Activated B cell treated with CpG ODN at 0.5 μM for 24 hours (primary cell): ENCODE data around the gene PDE4C. TPM values are rescaled to one million over a fixed set of nuclear protein-coding genes. Genes with fewer than 3 reads are reported as not detected.

Source experiments
- ATAC-seq: fragments of 200-7000 bp; cut with Tn5 transposase; one replicate; pipeline ENCODE4 v1.10.0; 2021; ENCODE audit warnings: low read depth, mild to moderate bottlenecking, moderate library complexity
- CTCF ChIA-PET: fragments of 350-600 bp; sonication (Branson Sonifier 250); formaldehyde crosslinking; loops from one replicate; lab custom pipeline; 2021; ENCODE audit warnings: antibody characterized with exemption; lab: Charles Lee
- POLR2A ChIA-PET: fragments of 350-600 bp; sonication (Branson Sonifier 250); formaldehyde crosslinking; loops from one replicate; lab custom pipeline; 2021; ENCODE audit warnings: antibody characterized with exemption; lab: Charles Lee
- DNase-seq: peaks from one replicate; pipeline ENCODE4 v3.0.0; 2022
- H3K27ac Mint-ChIP-seq: one replicate; pipeline ENCODE4 v1.8.0; 2020; ENCODE audit warnings: mixed read lengths
- H3K27me3 Mint-ChIP-seq: one replicate; pipeline ENCODE4 v1.8.0; 2021; ENCODE audit warnings: mixed read lengths
- H3K36me3 Mint-ChIP-seq: one replicate; pipeline ENCODE4 v1.8.0; 2021; ENCODE audit warnings: low read depth, mixed read lengths
- H3K4me1 Mint-ChIP-seq: one replicate; pipeline ENCODE4 v1.8.0; 2021; ENCODE audit warnings: mixed read lengths
- H3K4me3 Mint-ChIP-seq: one replicate; pipeline ENCODE4 v1.8.0; 2020; ENCODE audit warnings: mild to moderate bottlenecking, mixed read lengths
- H3K9me3 Mint-ChIP-seq: one replicate; pipeline ENCODE4 v1.8.0; 2020; ENCODE audit warnings: mixed read lengths
- intact Hi-C: fragments of 100-400 bp; cut with micrococcal nuclease; formaldehyde crosslinking; loops from one replicate; pipeline ENCODE4 v1.15.1; 2024
- total RNA-seq: library from RNA; stranded (reverse); gene quantifications from 2 replicates; pipeline ENCODE4 v1.2.3, GENCODE V29; 2022
- TF ChIP-seq, protein P1 (sequence below): fragments of 200-600 bp; IDR thresholded peaks from one replicate; pipeline ENCODE4 v1.8.0; 2022; ENCODE audit warnings: antibody characterized with exemption, mild to moderate bottlenecking

Gene PDE4C
- total RNA-seq, 1 donor from 2014 or later: not detected

DNA sequence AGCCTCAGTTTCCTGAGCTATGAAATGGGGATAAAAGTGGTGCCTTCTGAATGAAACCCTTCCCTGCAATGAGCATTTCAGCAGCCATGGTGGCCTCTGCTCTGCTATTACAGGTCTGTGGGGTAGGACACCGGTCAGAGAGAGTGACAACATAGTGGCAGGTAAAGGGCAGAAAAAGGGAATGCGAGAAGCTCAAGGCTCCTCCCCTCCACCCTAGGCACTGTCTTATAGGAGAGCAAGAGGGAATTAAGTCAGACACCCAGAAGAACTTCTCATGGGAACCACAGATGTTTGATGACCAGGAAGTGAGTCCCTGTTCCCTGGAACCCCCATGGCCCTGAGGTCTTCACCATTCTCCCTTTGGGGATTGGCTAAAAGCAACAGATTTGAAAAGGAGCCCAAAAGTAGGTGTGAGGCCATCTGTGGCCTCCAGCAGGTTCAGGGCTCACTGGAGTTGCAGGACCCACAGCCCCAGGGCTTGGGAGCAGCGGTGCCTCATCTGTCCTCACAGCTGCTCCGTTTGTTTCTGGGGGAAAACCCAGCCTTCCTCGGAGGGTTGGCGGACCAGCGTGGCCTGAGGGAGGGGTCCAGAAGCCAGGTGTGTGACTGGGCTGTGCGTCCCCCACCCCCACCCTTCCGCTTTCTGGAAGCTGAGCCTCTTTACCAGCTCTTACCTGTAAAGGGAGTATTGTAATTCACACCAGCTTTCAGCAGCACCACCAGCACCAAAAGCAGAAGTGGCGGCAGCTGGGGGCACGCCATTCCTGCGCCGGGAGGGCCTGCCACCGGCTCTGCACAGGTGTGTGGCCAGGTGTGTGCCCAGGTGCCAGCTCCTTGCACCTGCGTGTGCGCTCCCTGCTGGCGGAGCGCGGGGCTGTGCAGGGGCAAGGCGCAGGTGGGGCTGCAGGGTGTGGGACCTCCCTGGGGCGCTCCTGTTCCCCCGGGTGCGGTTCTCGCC, 28.6 kb upstream of the PDE4C start:
- DNase-seq (peak; percentile 46), ATAC-seq (peak; percentile 23)
- peaks cover 7% of the 10 kb centered on the region for H3K36me3 Mint-ChIP-seq

DNA sequence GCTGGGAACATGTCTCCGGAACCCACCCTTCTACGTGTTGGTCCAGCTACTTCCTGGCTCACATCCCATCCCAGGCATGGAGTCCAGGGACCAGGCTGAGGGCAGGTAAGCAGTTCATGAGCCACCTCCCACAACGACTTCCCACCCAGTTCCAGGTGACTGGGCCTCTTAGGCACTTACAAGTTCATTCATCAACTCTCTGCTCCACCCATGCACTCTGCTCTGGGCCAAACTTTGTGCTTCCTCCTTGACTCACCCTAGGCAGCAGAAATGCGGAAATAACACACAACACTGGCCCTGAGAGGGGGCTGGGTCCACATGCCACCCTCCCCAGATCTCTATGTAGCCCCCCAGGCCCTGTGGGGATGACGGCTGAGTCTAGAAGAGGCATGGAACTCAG, 27.5 kb upstream of the PDE4C start:
- peak; percentile 79 for ATAC-seq
- ChIA-PET POLR2A (interaction anchor here (0.5 to 4.3 kb wide), 10 partner anchors 22 to 304 kb away, joined by 3 to 42 read pairs (median 6); partner anchors contain the start of genes JUND, KXD1, MPV17L2 and RAB3A), CTCF (interaction anchor here (0.9 to 7.7 kb wide), 12 partner anchors 18 to 246 kb away, joined by 3 to 95 read pairs (median 7); partner anchors contain the start of genes ARRDC2 and JUND)
- Mint-ChIP-seq H3K4me1 (peaks cover 33% of the 10 kb centered on the region), H3K36me3 (peaks cover 6% of the 10 kb centered on the region), H3K27me3 (peaks cover 2% of the 10 kb centered on the region), H3K9me3 (no peaks in the 10 kb centered on the region), H3K27ac (peak overlapping the region; percentile 50), H3K4me3 (no peak overlapping the region)
- no peak for DNase-seq
- intact Hi-C loops: loop anchor here (2.0 kb wide), 1 partner anchor 85 kb away; no protein-coding TSS in a partner anchor
- TF ChIP-seq, protein P1, sequence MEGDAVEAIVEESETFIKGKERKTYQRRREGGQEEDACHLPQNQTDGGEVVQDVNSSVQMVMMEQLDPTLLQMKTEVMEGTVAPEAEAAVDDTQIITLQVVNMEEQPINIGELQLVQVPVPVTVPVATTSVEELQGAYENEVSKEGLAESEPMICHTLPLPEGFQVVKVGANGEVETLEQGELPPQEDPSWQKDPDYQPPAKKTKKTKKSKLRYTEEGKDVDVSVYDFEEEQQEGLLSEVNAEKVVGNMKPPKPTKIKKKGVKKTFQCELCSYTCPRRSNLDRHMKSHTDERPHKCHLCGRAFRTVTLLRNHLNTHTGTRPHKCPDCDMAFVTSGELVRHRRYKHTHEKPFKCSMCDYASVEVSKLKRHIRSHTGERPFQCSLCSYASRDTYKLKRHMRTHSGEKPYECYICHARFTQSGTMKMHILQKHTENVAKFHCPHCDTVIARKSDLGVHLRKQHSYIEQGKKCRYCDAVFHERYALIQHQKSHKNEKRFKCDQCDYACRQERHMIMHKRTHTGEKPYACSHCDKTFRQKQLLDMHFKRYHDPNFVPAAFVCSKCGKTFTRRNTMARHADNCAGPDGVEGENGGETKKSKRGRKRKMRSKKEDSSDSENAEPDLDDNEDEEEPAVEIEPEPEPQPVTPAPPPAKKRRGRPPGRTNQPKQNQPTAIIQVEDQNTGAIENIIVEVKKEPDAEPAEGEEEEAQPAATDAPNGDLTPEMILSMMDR: no peak

More for the DNA sequence above, 28.6 kb upstream of the PDE4C start:
- Mint-ChIP-seq H3K27me3 (peaks cover 2% of the 10 kb centered on the region), H3K4me3 (no peak overlapping the region), H3K27ac (peak overlapping the region; percentile 50), H3K4me1 (peaks cover 33% of the 10 kb centered on the region), H3K9me3 (no peaks in the 10 kb centered on the region)
- CTCF ChIA-PET: interaction anchor here (0.9 to 7.7 kb wide), 9 partner anchors 25 to 247 kb away, joined by 3 to 95 read pairs (median 6); partner anchors contain the start of genes ARRDC2 and JUND
- POLR2A ChIA-PET: interaction anchor here (0.5 to 4.3 kb wide), 16 partner anchors 18 to 396 kb away, joined by 3 to 42 read pairs (median 4); partner anchors contain the start of genes IQCN, JUND, KXD1 and LSM4
- TF ChIP-seq, protein P1: no peak
- intact Hi-C loops: no loop called here

DNA sequence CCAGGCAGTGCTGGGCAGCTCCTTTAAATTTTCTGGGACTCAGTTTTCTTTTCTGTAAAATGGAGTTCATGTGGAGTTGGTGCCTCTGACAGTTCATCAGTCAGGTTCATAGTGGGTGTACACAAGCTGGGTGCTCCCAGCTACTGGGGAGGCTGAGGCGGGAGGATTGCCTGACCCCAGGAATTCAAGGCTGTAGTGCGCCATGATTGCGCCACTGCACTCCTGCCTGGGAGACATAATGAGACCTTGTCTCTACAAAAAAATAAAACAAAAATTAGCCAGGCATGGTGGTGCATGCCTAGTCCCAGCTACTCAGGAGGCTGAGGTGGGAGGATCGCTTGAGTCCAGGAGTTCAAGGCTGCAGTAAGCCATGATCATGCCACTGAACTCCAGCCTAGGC, 26.9 kb upstream of the PDE4C start:
- Mint-ChIP-seq H3K36me3 (peaks cover 4% of the 10 kb centered on the region), H3K4me1 (peaks cover 33% of the 10 kb centered on the region), H3K9me3 (no peaks in the 10 kb centered on the region), H3K4me3 (no peak overlapping the region), H3K27ac (peak overlapping the region; percentile 50), H3K27me3 (peaks cover 2% of the 10 kb centered on the region)
- ATAC-seq (no peak), DNase-seq (no peak)
- POLR2A ChIA-PET: interaction anchor here (0.7 to 4.3 kb wide), 6 partner anchors 8 to 149 kb away, joined by 4 to 21 read pairs (median 5); partner anchors contain the start of gene RAB3A
- TF ChIP-seq, protein P1: no peak
- CTCF ChIA-PET: interaction anchor here (0.9 to 7.7 kb wide), 13 partner anchors 18 to 230 kb away, joined by 3 to 95 read pairs (median 9); partner anchors contain the start of genes IFI30, JUND and RAB3A
- intact Hi-C loops: loop anchor here (2.0 kb wide), 1 partner anchor 84 kb away; no protein-coding TSS in a partner anchor

DNA sequence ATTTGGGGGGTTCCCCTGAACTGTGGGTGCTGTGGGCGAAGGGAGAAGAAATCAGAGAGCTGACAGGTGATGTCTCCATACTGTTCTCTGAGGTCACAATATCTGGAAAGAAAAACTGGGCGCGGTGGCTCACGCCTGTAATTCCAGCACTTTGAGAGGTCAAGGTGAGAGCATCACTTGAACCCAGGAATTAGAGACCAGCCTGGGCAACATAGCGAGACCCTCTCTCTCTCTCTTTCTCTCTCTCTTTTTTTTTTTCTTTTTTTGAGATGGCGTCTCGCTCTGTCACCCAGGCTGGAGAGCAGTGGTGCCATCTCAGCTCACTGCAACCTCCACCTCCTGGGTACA, 26.1 kb upstream of the PDE4C start:
- H3K4me1 Mint-ChIP-seq: peaks cover 33% of the 10 kb centered on the region
- peaks cover 2% of the 10 kb centered on the region for H3K27me3 Mint-ChIP-seq
- peaks cover 2% of the 10 kb centered on the region for H3K36me3 Mint-ChIP-seq
- TF ChIP-seq, protein P1: no peak
- ChIA-PET CTCF (interaction anchor here (1.0 to 7.7 kb wide), 20 partner anchors 12 to 314 kb away, joined by 3 to 95 read pairs (median 8); partner anchors contain the start of genes IFI30, JUND, MAST3 and MPV17L2), POLR2A (interaction anchor here (0.5 to 4.3 kb wide), 11 partner anchors 9 to 299 kb away, joined by 3 to 21 read pairs (median 5); partner anchors contain the start of gene RAB3A)
- no peaks in the 10 kb centered on the region for H3K9me3 Mint-ChIP-seq
- H3K27ac Mint-ChIP-seq: no peak overlapping the region
- no peak overlapping the region for H3K4me3 Mint-ChIP-seq
- DNase-seq: no peak
- intact Hi-C loops: loop anchor here (1.0 to 2.0 kb wide), 3 partner anchors 84 to 314 kb away; no protein-coding TSS in a partner anchor
- no peak for ATAC-seq
